ENCODE measurements around the gene STAT3.

DNA sequence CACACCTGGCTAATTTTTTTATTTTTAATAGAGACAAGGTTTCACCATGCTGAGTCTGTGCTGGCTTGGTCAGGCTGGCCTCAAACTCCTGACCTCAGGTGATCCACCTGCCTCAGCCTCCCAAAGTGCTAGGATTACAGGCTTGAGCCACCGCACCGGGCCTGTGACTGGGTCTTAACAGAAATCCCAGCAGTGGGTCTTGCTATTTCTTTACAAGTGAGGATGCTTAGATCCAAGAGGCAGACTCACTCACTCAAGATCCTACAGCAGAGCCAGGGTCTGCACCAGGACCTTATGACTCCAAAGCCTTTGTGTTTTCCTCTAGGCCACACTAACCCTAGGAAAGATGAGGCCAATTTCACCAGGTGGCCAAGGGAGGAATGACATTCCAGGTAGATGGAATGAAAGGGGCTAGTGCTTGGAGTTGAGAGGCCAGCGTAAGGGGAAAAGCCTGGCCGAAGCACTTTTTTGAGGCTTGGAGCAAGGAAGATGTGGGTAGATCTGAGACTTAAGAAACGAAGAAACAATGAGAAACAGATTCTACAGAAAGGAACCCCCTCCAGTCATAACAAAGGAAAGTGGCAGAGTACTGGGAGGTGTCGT lies 105.7 kb downstream of the STAT3 start:
- TF ChIP-seq PATZ1 (CRISPR knock-in tag; IDR thresholded peaks at IDR 0.05; ENCODE audit: borderline replicate concordance) (no peak), TCF4 (CRISPR knock-in tag; IDR thresholded peaks at IDR 0.05; ENCODE audit: borderline replicate concordance) (no peak), RARB (CRISPR knock-in tag; IDR thresholded peaks at IDR 0.05) (no peak), ZFP30 (CRISPR knock-in tag; IDR thresholded peaks at IDR 0.05) (no peak), TSHZ2 (CRISPR knock-in tag; IDR thresholded peaks at IDR 0.05) (no peak), GLIS3 (CRISPR knock-in tag; IDR thresholded peaks at IDR 0.05) (no peak), ISL1 (CRISPR knock-in tag; IDR thresholded peaks at IDR 0.05) (no peak), OSR1 (CRISPR knock-in tag; IDR thresholded peaks at IDR 0.05) (no peak)

Data from SK-N-SH treated with all-trans-retinoic acid at 6 μM for 48 hours (cell line).